ENCODE results near the gene KRT17. TPM values are rescaled to one million over a fixed set of nuclear protein-coding genes. Genes with fewer than 3 reads are reported as not detected.
"Not testable (repeated sequence)": the region's sequence is repeated elsewhere in the genome, so short reads cannot be mapped to it uniquely, and the experiment has no call there.

KRT17 gene
- total and polyA plus RNA-seq, 8 donors = 0.42 to 28.4 (median 2.0) TPM

GRCh38 chr17:41621916-41622315 is 2.5 kb downstream of the KRT17 start:
- no peak overlapping the region for H3K4me3 ChIP-seq
- no peak overlapping the region for H3K27ac ChIP-seq
- FAIRE-seq (no peak), ATAC-seq (no peak), DNase-seq (no peak)
- no peaks in the 10 kb centered on the region for H3K4me1 ChIP-seq
- intact Hi-C loops (cut with DNase I) = no loop called here
- H3K9me3 ChIP-seq = no peaks in the 10 kb centered on the region
- TF ChIP-seq CTCF (IDR thresholded peaks at IDR 0.05) = no peak
- H3K36me3 ChIP-seq = no peaks in the 10 kb centered on the region
- H3K27me3 ChIP-seq = no peaks in the 10 kb centered on the region
- WGBS, 2 donors = 64 to 89% methylated on average over 2 of the region's 2 CpGs

GRCh38 chr17:41621435-41621817 is 2.9 kb downstream of the KRT17 start:
- 77 to 81% methylated on average over 11 of the region's 11 CpGs for WGBS, 2 donors
- H3K27ac ChIP-seq; DNase-seq; H3K36me3 ChIP-seq; FAIRE-seq; ATAC-seq; H3K9me3 ChIP-seq; H3K4me1 ChIP-seq; intact Hi-C loops (cut with DNase I); H3K4me3 ChIP-seq; H3K27me3 ChIP-seq: not testable (repeated sequence)

- no peak for FAIRE-seq
- ATAC-seq = no peak
- H3K9me3 ChIP-seq = no peaks in the 10 kb centered on the region
- H3K27me3 ChIP-seq = no peaks in the 10 kb centered on the region
- no peak for TF ChIP-seq CTCF (IDR thresholded peaks at IDR 0.05)
- 63 to 75% methylated on average over 21 of the region's 21 CpGs for WGBS, 2 donors
- DNase-seq = no peak
- no peak overlapping the region for H3K4me3 ChIP-seq
- no peaks in the 10 kb centered on the region for H3K4me1 ChIP-seq
- H3K27ac ChIP-seq = no peak overlapping the region
- intact Hi-C loops (cut with DNase I) = no loop called here
- no peaks in the 10 kb centered on the region for H3K36me3 ChIP-seq
Observed at GRCh38 chr17:41620583-41621434, 3.6 kb downstream of the KRT17 start.

- ATAC-seq; DNase-seq; H3K27me3 ChIP-seq; H3K9me3 ChIP-seq; FAIRE-seq; H3K36me3 ChIP-seq; H3K4me3 ChIP-seq; H3K4me1 ChIP-seq; intact Hi-C loops (cut with DNase I); H3K27ac ChIP-seq: not testable (repeated sequence)
- 53 to 73% methylated on average over 6 of the region's 6 CpGs for WGBS, 2 donors
Observed at GRCh38 chr17:41619927-41620582, 4.3 kb downstream of the KRT17 start.

GRCh38 chr17:41619036-41619926 is 5.1 kb downstream of the KRT17 start:
- DNase-seq = no peak
- ATAC-seq = peak in 1 of 4 donors; percentile 23
- no peaks in the 10 kb centered on the region for H3K9me3 ChIP-seq
- no peaks in the 10 kb centered on the region for H3K4me1 ChIP-seq
- FAIRE-seq = no peak
- H3K4me3 ChIP-seq = no peak overlapping the region
- TF ChIP-seq CTCF (IDR thresholded peaks at IDR 0.05) = no peak
- intact Hi-C loops (cut with DNase I) = no loop called here
- 58 to 61% methylated on average over 17 to 19 of the region's 20 CpGs for WGBS, 2 donors
- no peak overlapping the region for H3K27ac ChIP-seq
- H3K27me3 ChIP-seq = no peaks in the 10 kb centered on the region
- H3K36me3 ChIP-seq = no peaks in the 10 kb centered on the region
